Measurements from ENCODE around the gene CYREN.

Gene CYREN

DNA sequence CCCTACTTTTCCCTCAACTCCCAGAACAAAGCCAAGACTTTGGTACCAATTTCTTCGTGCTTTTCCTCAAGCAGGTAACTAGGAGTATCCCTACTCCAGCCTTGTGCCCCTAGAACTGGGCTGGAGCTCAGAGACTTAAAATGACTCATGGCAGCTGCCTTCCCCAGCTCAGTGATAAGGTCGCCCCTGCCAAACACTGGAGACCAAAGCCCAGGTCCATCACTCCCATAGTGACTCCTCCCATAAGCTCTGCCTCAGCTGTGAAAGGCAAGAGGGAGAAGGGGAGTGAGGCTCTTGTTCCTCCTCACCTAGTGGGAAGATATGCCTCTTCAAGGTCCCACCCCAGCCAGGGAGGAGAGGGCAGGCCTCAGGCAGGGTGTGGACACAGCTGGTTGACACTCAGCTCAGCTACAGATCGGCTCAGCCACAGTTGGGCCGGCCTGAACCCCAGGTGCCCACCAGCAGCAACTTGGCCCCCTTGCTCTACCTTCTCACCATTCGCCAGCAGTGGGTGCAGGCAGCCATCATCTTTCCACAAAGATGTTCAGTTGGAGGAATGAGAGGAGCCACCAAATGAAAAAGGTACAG lies 13.8 kb upstream of the CYREN start:
- H3K27ac ChIP-seq (ENCODE audit: low read length) = no peak overlapping the region
- H3K4me3 ChIP-seq (ENCODE audit: low read length) = no peak overlapping the region
- H3K4me1 ChIP-seq (ENCODE audit: low read length) = peaks cover 44% of the 10 kb centered on the region
- peaks cover 32% of the 10 kb centered on the region for H3K36me3 ChIP-seq (replicated peaks; ENCODE audit: low read depth, low read length)
- H4K20me1 ChIP-seq (ENCODE audit: insufficient read depth, low read length) = no peaks in the 10 kb centered on the region
- H3K27me3 ChIP-seq (ENCODE audit: low read depth, low read length) = peaks cover 4% of the 10 kb centered on the region
- no peak overlapping the region for H3K4me2 ChIP-seq (ENCODE audit: low read length)
- no peaks in the 10 kb centered on the region for H3K79me2 ChIP-seq (ENCODE audit: low read length)
- TF ChIP-seq, protein P1, sequence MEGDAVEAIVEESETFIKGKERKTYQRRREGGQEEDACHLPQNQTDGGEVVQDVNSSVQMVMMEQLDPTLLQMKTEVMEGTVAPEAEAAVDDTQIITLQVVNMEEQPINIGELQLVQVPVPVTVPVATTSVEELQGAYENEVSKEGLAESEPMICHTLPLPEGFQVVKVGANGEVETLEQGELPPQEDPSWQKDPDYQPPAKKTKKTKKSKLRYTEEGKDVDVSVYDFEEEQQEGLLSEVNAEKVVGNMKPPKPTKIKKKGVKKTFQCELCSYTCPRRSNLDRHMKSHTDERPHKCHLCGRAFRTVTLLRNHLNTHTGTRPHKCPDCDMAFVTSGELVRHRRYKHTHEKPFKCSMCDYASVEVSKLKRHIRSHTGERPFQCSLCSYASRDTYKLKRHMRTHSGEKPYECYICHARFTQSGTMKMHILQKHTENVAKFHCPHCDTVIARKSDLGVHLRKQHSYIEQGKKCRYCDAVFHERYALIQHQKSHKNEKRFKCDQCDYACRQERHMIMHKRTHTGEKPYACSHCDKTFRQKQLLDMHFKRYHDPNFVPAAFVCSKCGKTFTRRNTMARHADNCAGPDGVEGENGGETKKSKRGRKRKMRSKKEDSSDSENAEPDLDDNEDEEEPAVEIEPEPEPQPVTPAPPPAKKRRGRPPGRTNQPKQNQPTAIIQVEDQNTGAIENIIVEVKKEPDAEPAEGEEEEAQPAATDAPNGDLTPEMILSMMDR (IDR thresholded peaks at IDR 0.05; ENCODE audit: low read depth, low read length) = no peak
- TF ChIP-seq EZH2phosphoT487 (IDR thresholded peaks at IDR 0.05; ENCODE audit: low read depth) = no peak
- H3K9ac ChIP-seq (ENCODE audit: low read length) = no peak overlapping the region
- no peak overlapping the region for H2AFZ ChIP-seq (ENCODE audit: low read depth, low read length)
- H3K9me3 ChIP-seq (ENCODE audit: insufficient read depth, low read length) = no peaks in the 10 kb centered on the region

DNA sequence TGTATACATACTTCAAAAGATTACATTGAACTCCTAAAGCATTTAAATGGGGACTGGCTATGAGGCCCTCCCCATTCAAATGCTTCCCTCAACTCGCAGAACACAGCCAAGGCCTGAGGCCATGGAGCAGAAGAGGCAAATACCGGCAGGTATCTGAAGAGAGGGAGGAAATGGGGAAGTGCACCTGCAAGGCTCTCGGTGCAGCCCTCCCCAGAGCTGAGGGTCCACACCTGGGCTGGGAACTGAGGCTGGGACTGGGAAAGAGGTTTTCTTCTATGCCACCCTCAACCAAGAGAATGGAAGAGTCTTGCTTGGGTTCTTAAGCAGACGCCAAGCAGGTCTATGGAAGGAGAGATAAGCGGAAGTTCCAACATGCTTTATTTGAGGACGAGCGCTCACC lies 13.0 kb upstream of the CYREN start:
- H3K27me3 ChIP-seq (ENCODE audit: low read depth, low read length) = peaks cover 4% of the 10 kb centered on the region; the same call in 1 of the 2 replicates
- peaks cover 35% of the 10 kb centered on the region for H3K4me1 ChIP-seq (ENCODE audit: low read length)
- no peak overlapping the region for H3K4me3 ChIP-seq (ENCODE audit: low read length)
- H3K9me3 ChIP-seq (ENCODE audit: insufficient read depth, low read length) = no peaks in the 10 kb centered on the region
- no peak overlapping the region for H2AFZ ChIP-seq (ENCODE audit: low read depth, low read length)
- H3K27ac ChIP-seq (ENCODE audit: low read length) = no peak overlapping the region
- H4K20me1 ChIP-seq (ENCODE audit: insufficient read depth, low read length) = no peaks in the 10 kb centered on the region
- no peaks in the 10 kb centered on the region for H3K79me2 ChIP-seq (ENCODE audit: low read length)
- TF ChIP-seq EZH2phosphoT487 (IDR thresholded peaks at IDR 0.05; ENCODE audit: low read depth) = no peak
- TF ChIP-seq, protein P1 (IDR thresholded peaks at IDR 0.05; ENCODE audit: low read depth, low read length) = no peak
- peaks cover 27% of the 10 kb centered on the region for H3K36me3 ChIP-seq (replicated peaks; ENCODE audit: low read depth, low read length)
- H3K9ac ChIP-seq (ENCODE audit: low read length) = no peak overlapping the region
- H3K4me2 ChIP-seq (ENCODE audit: low read length) = no peak overlapping the region

DNA sequence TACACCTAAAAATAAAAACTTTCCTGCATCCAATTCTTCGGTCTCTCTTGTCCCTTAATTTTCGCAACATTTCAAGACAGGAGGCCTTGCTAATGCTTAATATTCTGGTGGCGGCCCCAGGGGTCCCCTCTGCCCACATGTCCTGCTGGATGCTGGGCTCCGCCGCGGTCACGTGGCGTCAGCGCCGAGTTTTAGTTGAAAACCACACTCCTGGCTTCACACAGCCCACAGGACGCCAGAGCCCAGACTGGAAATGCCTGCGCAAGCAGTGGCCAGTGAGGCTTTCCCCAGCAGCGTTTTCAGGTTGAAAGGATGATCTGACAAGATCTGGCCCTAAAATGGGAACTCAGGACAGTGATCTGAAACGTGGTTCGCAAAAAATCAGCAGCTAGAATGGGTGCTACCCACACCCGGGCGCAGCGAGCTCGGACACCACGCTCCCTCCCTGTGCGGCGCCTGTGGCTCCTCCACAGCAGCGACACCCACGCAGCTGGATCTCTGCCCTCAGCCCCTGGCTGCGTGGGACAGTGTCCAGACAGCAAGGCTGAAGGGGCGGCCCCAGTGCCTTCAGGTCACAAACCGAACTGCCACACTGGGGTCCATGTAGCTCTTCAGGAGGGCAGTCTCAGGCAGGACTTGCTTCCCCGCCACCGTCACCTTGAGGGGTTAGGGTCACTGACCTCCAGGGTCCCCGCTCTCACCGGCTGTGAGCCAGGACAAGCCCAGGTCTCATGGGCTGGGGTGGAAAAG lies 11.6 kb upstream of the CYREN start:
- Histone ChIP-seq H4K20me1 (ENCODE audit: insufficient read depth, low read length) (no peaks in the 10 kb centered on the region), H3K9me3 (ENCODE audit: insufficient read depth, low read length) (no peaks in the 10 kb centered on the region), H3K36me3 (replicated peaks; ENCODE audit: low read depth, low read length) (peaks cover 21% of the 10 kb centered on the region), H3K4me2 (ENCODE audit: low read length) (no peak overlapping the region), H3K4me1 (ENCODE audit: low read length) (peaks cover 21% of the 10 kb centered on the region), H3K9ac (ENCODE audit: low read length) (no peak overlapping the region), H3K27me3 (ENCODE audit: low read depth, low read length) (peaks cover 4% of the 10 kb centered on the region; the same call in 1 of the 2 replicates), H3K4me3 (ENCODE audit: low read length) (no peak overlapping the region), H2AFZ (ENCODE audit: low read depth, low read length) (no peak overlapping the region), H3K79me2 (ENCODE audit: low read length) (no peaks in the 10 kb centered on the region), H3K27ac (ENCODE audit: low read length) (no peak overlapping the region)
- TF ChIP-seq, protein P1 (IDR thresholded peaks at IDR 0.05; ENCODE audit: low read depth, low read length) = no peak
- no peak for TF ChIP-seq EZH2phosphoT487 (IDR thresholded peaks at IDR 0.05; ENCODE audit: low read depth)

DNA sequence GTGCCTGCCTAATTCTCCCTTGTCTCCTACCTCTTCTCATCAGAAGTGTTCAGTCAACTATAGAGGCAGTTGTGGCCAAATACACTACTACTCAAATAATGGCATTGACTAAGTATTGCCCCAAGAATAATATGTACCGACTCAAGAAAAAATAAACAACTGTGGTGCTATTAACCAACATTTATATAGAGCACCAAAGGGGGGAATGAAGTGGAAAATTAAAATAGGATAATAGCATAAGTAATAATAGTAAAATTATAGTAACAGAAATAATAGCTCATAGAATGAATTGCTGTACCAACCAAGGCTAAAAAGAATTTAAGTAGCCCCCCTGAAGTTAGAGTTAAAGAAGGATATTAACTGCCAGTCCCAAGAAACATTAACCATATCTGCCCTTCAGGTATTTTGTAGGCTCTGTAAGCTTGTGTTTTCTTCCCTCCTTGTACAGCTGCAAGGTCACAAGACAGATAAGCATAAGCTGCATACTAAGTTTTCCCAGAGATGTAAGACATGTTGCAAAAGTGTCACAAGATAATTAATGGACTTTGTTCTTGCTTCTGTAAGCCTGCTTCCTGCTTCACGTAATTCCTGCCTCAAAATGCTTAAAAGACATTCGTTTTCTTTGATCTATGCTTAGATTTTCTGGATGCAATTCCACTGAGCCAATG lies 10.9 kb upstream of the CYREN start:
- peaks cover 4% of the 10 kb centered on the region; the same call in 1 of the 2 replicates for H3K27me3 ChIP-seq (ENCODE audit: low read depth, low read length)
- H3K4me2 ChIP-seq (ENCODE audit: low read length) = no peak overlapping the region
- H2AFZ ChIP-seq (ENCODE audit: low read depth, low read length) = no peak overlapping the region
- H3K27ac ChIP-seq (ENCODE audit: low read length) = no peak overlapping the region
- peaks cover 14% of the 10 kb centered on the region for H3K4me1 ChIP-seq (ENCODE audit: low read length)
- H3K9me3 ChIP-seq (ENCODE audit: insufficient read depth, low read length) = no peaks in the 10 kb centered on the region
- TF ChIP-seq, protein P1 (IDR thresholded peaks at IDR 0.05; ENCODE audit: low read depth, low read length) = no peak
- no peak for TF ChIP-seq EZH2phosphoT487 (IDR thresholded peaks at IDR 0.05; ENCODE audit: low read depth)
- H3K4me3 ChIP-seq (ENCODE audit: low read length) = no peak overlapping the region
- peaks cover 21% of the 10 kb centered on the region for H3K36me3 ChIP-seq (replicated peaks; ENCODE audit: low read depth, low read length)
- no peak overlapping the region for H3K9ac ChIP-seq (ENCODE audit: low read length)
- no peaks in the 10 kb centered on the region for H3K79me2 ChIP-seq (ENCODE audit: low read length)
- H4K20me1 ChIP-seq (ENCODE audit: insufficient read depth, low read length) = no peaks in the 10 kb centered on the region
